Prostate gland (tissue), 2 donors: Measurements from ENCODE around the gene GPRIN2. TPM values are rescaled to one million over a fixed set of nuclear protein-coding genes. Genes with fewer than 3 reads are reported as not detected.

Experiments
- DNase-seq: peaks from one replicate; pipeline ENCODE4 v3.0.0-alpha.2; 2019; ENCODE audit warnings: low spot score
- H3K27ac ChIP-seq, 2 donors: fragments of 200-600 bp; sonication (generic); 2 replicates each; pipeline ENCODE4 v1.5.1; 2017 to 2019
- H3K27me3 ChIP-seq: fragments of 200-600 bp; sonication (generic); replicated peaks from 2 replicates; pipeline ENCODE4 v1.5.1; 2019; ENCODE audit not compliant: insufficient read depth
- H3K36me3 ChIP-seq, 2 donors: fragments of 200-600 bp; sonication (generic); 1 replicate in 1 of 2; 2 replicates in 1 of 2; pipeline versions ENCODE4 v1.5.1 to v1.8.1; 2017 to 2019
- H3K4me1 ChIP-seq: fragments of 200-600 bp; sonication (generic); replicated peaks from 2 replicates; pipeline ENCODE4 v1.5.1; 2019
- H3K4me3 ChIP-seq, 2 donors: fragments of 200-600 bp; sonication (generic); 2 replicates each; pipeline ENCODE4 v1.5.1; 2017 to 2019
- H3K9me3 ChIP-seq: fragments of 200-600 bp; sonication (generic); 2 replicates; pipeline ENCODE4 v1.5.1; 2017
- CTCF ChIP-seq, 4 experiments: fragments of 200-600 bp in 2 of 4; fragments of 450-650 bp in 2 of 4; sonication (generic) in 2 of 4; IDR thresholded peaks; 1 replicate in 3 of 4; 2 replicates in 1 of 4; pipeline ENCODE4 v1.5.1; 2016 to 2019; ENCODE audit warnings: antibody characterized with exemption in 4 of 4, mild to moderate bottlenecking in 2 of 4, moderate library complexity in 2 of 4
- POLR2A ChIP-seq: fragments of 450-650 bp; IDR thresholded peaks from one replicate; pipeline ENCODE4 v1.6.1; 2016; ENCODE audit warnings: antibody characterized with exemption, mild to moderate bottlenecking
- POLR2AphosphoS5 ChIP-seq: sonication (generic); formaldehyde crosslinking; IDR thresholded peaks from one replicate; pipeline ENCODE4 v1.6.1; 2017; ENCODE audit warnings: antibody characterized with exemption
- WGBS: methylation state at CpG from one replicate; pipeline ENCODE4 v1.1.5; 2018; 5-methylcytosine and 5-hydroxymethylcytosine counted together
- intact Hi-C: fragments of 100-400 bp; cut with DNase I; formaldehyde crosslinking; loops from one replicate; pipeline ENCODE4 v1.14.2; 2022
- total RNA-seq, 2 donors: library from RNA; depleted of rRNA; stranded (reverse); fragments of >200 nt; gene quantifications; one replicate each; pipeline ENCODE4 v1.1.0, GENCODE V29; 2016

GPRIN2 gene
- total RNA-seq, 2 donors from 2014 or later = 4.3 to 16.9 TPM

- H3K36me3 ChIP-seq = no peaks in the 10 kb centered on the region
- no peaks in the 10 kb centered on the region for H3K27me3 ChIP-seq
- H3K4me3 ChIP-seq = no peak overlapping the region
- TF ChIP-seq CTCF (IDR thresholded peaks at IDR 0.05) = no peak
- no peak for TF ChIP-seq POLR2AphosphoS5
- no peak for TF ChIP-seq POLR2A
- no peak overlapping the region for H3K27ac ChIP-seq
- intact Hi-C loops = loop anchor here (10.0 kb wide), 1 partner anchor 329 kb away; no protein-coding TSS in a partner anchor
- no peaks in the 10 kb centered on the region for H3K9me3 ChIP-seq
- H3K4me1 ChIP-seq = peaks cover 7% of the 10 kb centered on the region
- 90% methylated on average over 7 of the region's 7 CpGs for WGBS
- peak; percentile 3 for DNase-seq
Measured at GRCh38 chr10:46554166-46554781, 2.2 kb downstream of the GPRIN2 start.

- H3K36me3 ChIP-seq = no peaks in the 10 kb centered on the region
- no peaks in the 10 kb centered on the region for H3K27me3 ChIP-seq
- WGBS = 81% methylated on average over 2 of the region's 2 CpGs
- peaks cover 7% of the 10 kb centered on the region for H3K4me1 ChIP-seq
- no peak overlapping the region for H3K4me3 ChIP-seq
- TF ChIP-seq POLR2A (no peak), CTCF (IDR thresholded peaks at IDR 0.05) (no peak), POLR2AphosphoS5 (no peak)
- H3K9me3 ChIP-seq = no peaks in the 10 kb centered on the region
- DNase-seq = peak; percentile 3
- H3K27ac ChIP-seq = no peak overlapping the region
- intact Hi-C loops = loop anchor here (10.0 kb wide), 1 partner anchor 329 kb away; no protein-coding TSS in a partner anchor
Measured at GRCh38 chr10:46553238-46554049, 3.0 kb downstream of the GPRIN2 start.

GRCh38 chr10:46552526-46553237 is 3.8 kb downstream of the GPRIN2 start:
- Histone ChIP-seq H3K9me3 (no peaks in the 10 kb centered on the region), H3K36me3 (no peaks in the 10 kb centered on the region), H3K27ac (no peak overlapping the region), H3K4me3 (no peak overlapping the region), H3K4me1 (peaks cover 7% of the 10 kb centered on the region), H3K27me3 (no peaks in the 10 kb centered on the region)
- intact Hi-C loops = loop anchor here (10.0 kb wide), 1 partner anchor 328 kb away; no protein-coding TSS in a partner anchor
- 73% methylated on average over 10 of the region's 10 CpGs for WGBS
- peak; percentile 77 for DNase-seq
- TF ChIP-seq POLR2AphosphoS5 = peak; percentile 84
- TF ChIP-seq CTCF (IDR thresholded peaks at IDR 0.05) = no peak
- no peak for TF ChIP-seq POLR2A

GRCh38 chr10:46551701-46552525 is 4.5 kb downstream of the GPRIN2 start:
- Histone ChIP-seq H3K27ac (no peak overlapping the region), H3K36me3 (no peaks in the 10 kb centered on the region), H3K4me1 (peaks cover 7% of the 10 kb centered on the region), H3K9me3 (no peaks in the 10 kb centered on the region), H3K4me3 (no peak overlapping the region), H3K27me3 (no peaks in the 10 kb centered on the region)
- intact Hi-C loops = loop anchor here (10.0 kb wide), 1 partner anchor 327 kb away; no protein-coding TSS in a partner anchor
- DNase-seq = peak; percentile 6
- 89% methylated on average over 12 of the region's 12 CpGs for WGBS
- TF ChIP-seq POLR2A (no peak), CTCF (IDR thresholded peaks at IDR 0.05) (no peak), POLR2AphosphoS5 (no peak)
